HTR-8/SVneo (cell line): Measurements from ENCODE around the gene CACNA2D1.

Experiments used
- DNase-seq: peaks from one replicate; pipeline ENCODE4 v3.0.0; 2011; ENCODE audit warnings: low spot score, mixed read lengths; ENCODE audit not compliant: insufficient read length
- FAIRE-seq: peaks from 2 replicates; lab custom pipeline; 2011; peaks lifted over from hg19 to GRCh38; lab: Jason Lieb, UNC

Gene CACNA2D1

GRCh38 chr7:82294382-82294784 is 149.2 kb downstream of the CACNA2D1 start:
- DNase-seq: no peak
- no peak for FAIRE-seq

GRCh38 chr7:82293467-82293866 is 150.1 kb downstream of the CACNA2D1 start:
- no peak for DNase-seq
- FAIRE-seq: no peak

- DNase-seq: no peak
- FAIRE-seq: no peak
Measured at GRCh38 chr7:82291931-82292330, 151.6 kb downstream of the CACNA2D1 start.

- no peak for DNase-seq
- no peak for FAIRE-seq
Measured at GRCh38 chr7:82289889-82290288, 153.7 kb downstream of the CACNA2D1 start.

GRCh38 chr7:82289152-82289535 is 154.4 kb downstream of the CACNA2D1 start:
- DNase-seq: no peak
- no peak for FAIRE-seq

- no peak for DNase-seq
Measured at GRCh38 chr7:82286798-82287140, 156.8 kb downstream of the CACNA2D1 start.

GRCh38 chr7:82286096-82286797 is 157.3 kb downstream of the CACNA2D1 start:
- FAIRE-seq: no peak
- no peak for DNase-seq

More at GRCh38 chr7:82286798-82287140, 156.8 kb downstream of the CACNA2D1 start:
- FAIRE-seq: no peak

GRCh38 chr7:82284936-82285519 is 158.5 kb downstream of the CACNA2D1 start:
- FAIRE-seq (no peak), DNase-seq (no peak)

- FAIRE-seq (no peak), DNase-seq (no peak)
Measured at GRCh38 chr7:82275342-82275741, 168.2 kb downstream of the CACNA2D1 start.

GRCh38 chr7:82274681-82275080 is 168.9 kb downstream of the CACNA2D1 start:
- FAIRE-seq: no peak

GRCh38 chr7:82273886-82274285 is 169.7 kb downstream of the CACNA2D1 start:
- DNase-seq (no peak), FAIRE-seq (no peak)

More at GRCh38 chr7:82274681-82275080, 168.9 kb downstream of the CACNA2D1 start:
- DNase-seq: no peak

GRCh38 chr7:82270870-82271269 is 172.7 kb downstream of the CACNA2D1 start:
- DNase-seq (no peak), FAIRE-seq (no peak)

- FAIRE-seq (no peak), DNase-seq (no peak)
Measured at GRCh38 chr7:82268632-82269031, 174.9 kb downstream of the CACNA2D1 start.

- DNase-seq: no peak
- FAIRE-seq: no peak
Measured at GRCh38 chr7:82266081-82266480, 177.5 kb downstream of the CACNA2D1 start.

GRCh38 chr7:82264783-82265305 is 178.7 kb downstream of the CACNA2D1 start:
- FAIRE-seq: no peak
- DNase-seq: no peak

- no peak for DNase-seq
- no peak for FAIRE-seq
Measured at GRCh38 chr7:82263920-82264782, 179.4 kb downstream of the CACNA2D1 start.

GRCh38 chr7:82258181-82258580 is 185.4 kb downstream of the CACNA2D1 start:
- FAIRE-seq: no peak

GRCh38 chr7:82257118-82257695 is 186.4 kb downstream of the CACNA2D1 start:
- DNase-seq (no peak), FAIRE-seq (no peak)

More at GRCh38 chr7:82258181-82258580, 185.4 kb downstream of the CACNA2D1 start:
- DNase-seq: no peak

GRCh38 chr7:82255706-82256105 is 187.9 kb downstream of the CACNA2D1 start:
- FAIRE-seq: no peak
- DNase-seq: no peak

- no peak for FAIRE-seq
- DNase-seq: no peak
Measured at GRCh38 chr7:82250598-82250997, 193.0 kb downstream of the CACNA2D1 start.
